H1 (cell line): ENCODE data around the gene CD248. TPM values are rescaled to one million over a fixed set of nuclear protein-coding genes. Genes with fewer than 3 reads are reported as not detected.
A peak's percentile ranks its signal among the peaks of the same experiment; 100 is the strongest.

ENCODE experiments used
- ASH2L ChIP-seq: fragments of 200-600, 300-600 bp; sonication (generic); IDR thresholded peaks from one replicate; pipeline ENCODE4 v1.7.1; 2017; ENCODE audit warnings: low read length
- TAF1 ChIP-seq: IDR thresholded peaks from 2 replicates; pipeline ENCODE4 v1.6.1; 2011; ENCODE audit warnings: mild to moderate bottlenecking, low read depth, low read length
- polyA plus RNA-seq, 7 experiments: library from polyadenylated mRNA; depleted of rRNA in 3 of 7; stranded (reverse) in 5 of 7; unstranded in 2 of 7; fragments of >200 nt in 5 of 7; fragments of 200-250 nt in 2 of 7; gene quantifications; 1 replicate in 5 of 7; 2 replicates in 1 of 7; 4 replicates in 1 of 7; pipeline versions ENCODE4 v1.2.1 to v1.2.3, GENCODE V29; 2011 to 2013; ENCODE audit warnings: missing spikeins in 2 of 7, mixed read lengths in 2 of 7
- total RNA-seq: library from RNA; stranded (reverse); fragmentation: NEBNext Ultra II Directional; extraction: Animal tissue kit (Norgen Biotek cat#: 25700); gene quantifications from 2 replicates; pipeline ENCODE4 v1.2.1, GENCODE V29; 2021
- TF ChIP-seq, protein P1 (sequence below): fragments of 300-600 bp; sonication (generic); IDR thresholded peaks from 2 replicates; pipeline ENCODE4 v1.7.1; 2012; ENCODE audit warnings: low read length, moderate library complexity, mild to moderate bottlenecking, inconsistent platforms; ENCODE audit not compliant: insufficient replicate concordance

The CD248 gene
- total and polyA plus RNA-seq, 2 of the 8 experiments (the other 6 are each of a cell fraction or from before 2014, with no cell fraction given), result 2.7 to 3.9 TPM

DNA sequence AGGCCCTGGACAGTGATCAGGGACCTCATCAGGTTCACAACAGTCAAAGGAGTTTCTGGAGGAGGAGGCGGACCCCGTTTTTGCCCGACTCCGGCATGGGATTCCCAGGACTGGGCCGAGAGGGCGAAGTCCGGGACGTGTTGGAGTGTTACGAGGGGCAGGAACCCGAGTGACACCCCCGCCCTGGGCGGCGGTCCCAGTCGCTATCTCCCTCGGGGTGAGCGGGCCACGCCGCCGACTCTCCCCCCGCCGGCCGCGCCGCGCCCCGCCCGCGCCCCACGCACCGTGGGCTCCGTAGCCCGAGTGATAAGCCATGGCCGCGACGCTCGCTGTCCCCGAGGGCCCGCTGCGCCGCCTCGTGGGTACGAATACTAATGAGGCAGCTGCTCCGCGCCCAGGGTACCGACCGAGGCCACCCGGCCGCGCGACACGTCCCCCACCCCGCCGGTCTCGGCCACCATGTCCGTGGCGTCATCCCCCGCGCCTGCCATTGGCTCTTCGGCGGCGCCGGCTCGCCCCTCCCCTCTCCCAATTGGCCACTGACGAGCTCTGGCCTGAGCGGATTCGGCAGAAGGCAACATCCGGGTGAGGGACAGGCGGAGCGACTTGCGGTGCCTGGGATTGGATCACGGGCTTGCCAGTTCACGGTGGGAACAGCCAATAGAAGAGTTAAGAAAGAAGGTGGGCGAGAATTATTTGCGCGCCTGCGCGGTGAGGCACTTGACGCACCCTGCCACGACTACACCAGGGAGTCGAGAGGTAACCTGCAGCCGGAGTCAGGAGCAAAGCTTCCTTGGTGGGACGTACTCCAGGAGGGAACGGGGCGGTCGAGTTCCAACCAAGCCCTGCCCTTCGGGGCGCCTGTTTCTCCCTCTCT is 27.9 kb downstream of the CD248 start, which contains the start of gene YIF1A (continued):
- TF ChIP-seq, protein P1, sequence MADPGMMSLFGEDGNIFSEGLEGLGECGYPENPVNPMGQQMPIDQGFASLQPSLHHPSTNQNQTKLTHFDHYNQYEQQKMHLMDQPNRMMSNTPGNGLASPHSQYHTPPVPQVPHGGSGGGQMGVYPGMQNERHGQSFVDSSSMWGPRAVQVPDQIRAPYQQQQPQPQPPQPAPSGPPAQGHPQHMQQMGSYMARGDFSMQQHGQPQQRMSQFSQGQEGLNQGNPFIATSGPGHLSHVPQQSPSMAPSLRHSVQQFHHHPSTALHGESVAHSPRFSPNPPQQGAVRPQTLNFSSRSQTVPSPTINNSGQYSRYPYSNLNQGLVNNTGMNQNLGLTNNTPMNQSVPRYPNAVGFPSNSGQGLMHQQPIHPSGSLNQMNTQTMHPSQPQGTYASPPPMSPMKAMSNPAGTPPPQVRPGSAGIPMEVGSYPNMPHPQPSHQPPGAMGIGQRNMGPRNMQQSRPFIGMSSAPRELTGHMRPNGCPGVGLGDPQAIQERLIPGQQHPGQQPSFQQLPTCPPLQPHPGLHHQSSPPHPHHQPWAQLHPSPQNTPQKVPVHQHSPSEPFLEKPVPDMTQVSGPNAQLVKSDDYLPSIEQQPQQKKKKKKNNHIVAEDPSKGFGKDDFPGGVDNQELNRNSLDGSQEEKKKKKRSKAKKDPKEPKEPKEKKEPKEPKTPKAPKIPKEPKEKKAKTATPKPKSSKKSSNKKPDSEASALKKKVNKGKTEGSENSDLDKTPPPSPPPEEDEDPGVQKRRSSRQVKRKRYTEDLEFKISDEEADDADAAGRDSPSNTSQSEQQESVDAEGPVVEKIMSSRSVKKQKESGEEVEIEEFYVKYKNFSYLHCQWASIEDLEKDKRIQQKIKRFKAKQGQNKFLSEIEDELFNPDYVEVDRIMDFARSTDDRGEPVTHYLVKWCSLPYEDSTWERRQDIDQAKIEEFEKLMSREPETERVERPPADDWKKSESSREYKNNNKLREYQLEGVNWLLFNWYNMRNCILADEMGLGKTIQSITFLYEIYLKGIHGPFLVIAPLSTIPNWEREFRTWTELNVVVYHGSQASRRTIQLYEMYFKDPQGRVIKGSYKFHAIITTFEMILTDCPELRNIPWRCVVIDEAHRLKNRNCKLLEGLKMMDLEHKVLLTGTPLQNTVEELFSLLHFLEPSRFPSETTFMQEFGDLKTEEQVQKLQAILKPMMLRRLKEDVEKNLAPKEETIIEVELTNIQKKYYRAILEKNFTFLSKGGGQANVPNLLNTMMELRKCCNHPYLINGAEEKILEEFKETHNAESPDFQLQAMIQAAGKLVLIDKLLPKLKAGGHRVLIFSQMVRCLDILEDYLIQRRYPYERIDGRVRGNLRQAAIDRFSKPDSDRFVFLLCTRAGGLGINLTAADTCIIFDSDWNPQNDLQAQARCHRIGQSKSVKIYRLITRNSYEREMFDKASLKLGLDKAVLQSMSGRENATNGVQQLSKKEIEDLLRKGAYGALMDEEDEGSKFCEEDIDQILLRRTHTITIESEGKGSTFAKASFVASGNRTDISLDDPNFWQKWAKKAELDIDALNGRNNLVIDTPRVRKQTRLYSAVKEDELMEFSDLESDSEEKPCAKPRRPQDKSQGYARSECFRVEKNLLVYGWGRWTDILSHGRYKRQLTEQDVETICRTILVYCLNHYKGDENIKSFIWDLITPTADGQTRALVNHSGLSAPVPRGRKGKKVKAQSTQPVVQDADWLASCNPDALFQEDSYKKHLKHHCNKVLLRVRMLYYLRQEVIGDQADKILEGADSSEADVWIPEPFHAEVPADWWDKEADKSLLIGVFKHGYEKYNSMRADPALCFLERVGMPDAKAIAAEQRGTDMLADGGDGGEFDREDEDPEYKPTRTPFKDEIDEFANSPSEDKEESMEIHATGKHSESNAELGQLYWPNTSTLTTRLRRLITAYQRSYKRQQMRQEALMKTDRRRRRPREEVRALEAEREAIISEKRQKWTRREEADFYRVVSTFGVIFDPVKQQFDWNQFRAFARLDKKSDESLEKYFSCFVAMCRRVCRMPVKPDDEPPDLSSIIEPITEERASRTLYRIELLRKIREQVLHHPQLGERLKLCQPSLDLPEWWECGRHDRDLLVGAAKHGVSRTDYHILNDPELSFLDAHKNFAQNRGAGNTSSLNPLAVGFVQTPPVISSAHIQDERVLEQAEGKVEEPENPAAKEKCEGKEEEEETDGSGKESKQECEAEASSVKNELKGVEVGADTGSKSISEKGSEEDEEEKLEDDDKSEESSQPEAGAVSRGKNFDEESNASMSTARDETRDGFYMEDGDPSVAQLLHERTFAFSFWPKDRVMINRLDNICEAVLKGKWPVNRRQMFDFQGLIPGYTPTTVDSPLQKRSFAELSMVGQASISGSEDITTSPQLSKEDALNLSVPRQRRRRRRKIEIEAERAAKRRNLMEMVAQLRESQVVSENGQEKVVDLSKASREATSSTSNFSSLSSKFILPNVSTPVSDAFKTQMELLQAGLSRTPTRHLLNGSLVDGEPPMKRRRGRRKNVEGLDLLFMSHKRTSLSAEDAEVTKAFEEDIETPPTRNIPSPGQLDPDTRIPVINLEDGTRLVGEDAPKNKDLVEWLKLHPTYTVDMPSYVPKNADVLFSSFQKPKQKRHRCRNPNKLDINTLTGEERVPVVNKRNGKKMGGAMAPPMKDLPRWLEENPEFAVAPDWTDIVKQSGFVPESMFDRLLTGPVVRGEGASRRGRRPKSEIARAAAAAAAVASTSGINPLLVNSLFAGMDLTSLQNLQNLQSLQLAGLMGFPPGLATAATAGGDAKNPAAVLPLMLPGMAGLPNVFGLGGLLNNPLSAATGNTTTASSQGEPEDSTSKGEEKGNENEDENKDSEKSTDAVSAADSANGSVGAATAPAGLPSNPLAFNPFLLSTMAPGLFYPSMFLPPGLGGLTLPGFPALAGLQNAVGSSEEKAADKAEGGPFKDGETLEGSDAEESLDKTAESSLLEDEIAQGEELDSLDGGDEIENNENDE, result no peak
- TF ChIP-seq ASH2L, result peak; percentile 67
- TF ChIP-seq TAF1, result peak; percentile 67; the same call in 1 of the 2 replicates
